Activated T-cell treated with anti-CD3 and anti-CD28 coated beads, Interleukin-2, amount 50 U/mL, for 72 hours (primary cell): ENCODE results near the gene GNAO1. TPM values are rescaled to one million over a fixed set of nuclear protein-coding genes. Genes with fewer than 3 reads are reported as not detected.
A peak's percentile ranks its signal among the peaks of the same experiment; 100 is the strongest.

Experiments
- ATAC-seq, 2 donors: fragments of 150-1000 bp; cut with Tn5 transposase; replicated peaks in 1 of 2; 2 replicates each; pipeline ENCODE4 v1.10.0; 2021; ENCODE audit warnings: moderate library complexity in 2 of 2, mild to moderate bottlenecking in 1 of 2
- DNase-seq, 2 donors: peaks; one replicate each; pipeline ENCODE4 v3.0.0; 2021 to 2022; ENCODE audit warnings: mixed read lengths in 1 of 2
- H3K27ac Mint-ChIP-seq: one replicate; pipeline ENCODE4 v1.8.0; 2022; ENCODE audit warnings: mild to moderate bottlenecking, moderate library complexity, mixed read lengths
- H3K27me3 Mint-ChIP-seq: one replicate; pipeline ENCODE4 v1.8.0; 2022; ENCODE audit warnings: low read depth, mixed read lengths
- H3K36me3 Mint-ChIP-seq, 2 donors: one replicate each; pipeline ENCODE4 v1.8.0; 2022; ENCODE audit warnings: mixed read lengths in 2 of 2, mild to moderate bottlenecking in 1 of 2; ENCODE audit not compliant: insufficient read depth in 2 of 2
- H3K4me1 Mint-ChIP-seq: one replicate; pipeline ENCODE4 v1.8.0; 2022; ENCODE audit warnings: low read depth, mixed read lengths
- H3K4me3 Mint-ChIP-seq, 2 donors: one replicate each; pipeline ENCODE4 v1.8.0; 2022; ENCODE audit warnings: mild to moderate bottlenecking in 2 of 2, mixed read lengths in 2 of 2, moderate library complexity in 2 of 2
- H3K9me3 Mint-ChIP-seq, 2 donors: one replicate each; pipeline ENCODE4 v1.8.0; 2022; ENCODE audit warnings: mixed read lengths in 2 of 2
- total RNA-seq, 2 donors: library from RNA; stranded (reverse); gene quantifications; one replicate each; pipeline ENCODE4 v1.2.3, GENCODE V29; 2022

Gene GNAO1
- total RNA-seq, 2 donors from 2014 or later: 12.2 to 21.0 TPM

DNA sequence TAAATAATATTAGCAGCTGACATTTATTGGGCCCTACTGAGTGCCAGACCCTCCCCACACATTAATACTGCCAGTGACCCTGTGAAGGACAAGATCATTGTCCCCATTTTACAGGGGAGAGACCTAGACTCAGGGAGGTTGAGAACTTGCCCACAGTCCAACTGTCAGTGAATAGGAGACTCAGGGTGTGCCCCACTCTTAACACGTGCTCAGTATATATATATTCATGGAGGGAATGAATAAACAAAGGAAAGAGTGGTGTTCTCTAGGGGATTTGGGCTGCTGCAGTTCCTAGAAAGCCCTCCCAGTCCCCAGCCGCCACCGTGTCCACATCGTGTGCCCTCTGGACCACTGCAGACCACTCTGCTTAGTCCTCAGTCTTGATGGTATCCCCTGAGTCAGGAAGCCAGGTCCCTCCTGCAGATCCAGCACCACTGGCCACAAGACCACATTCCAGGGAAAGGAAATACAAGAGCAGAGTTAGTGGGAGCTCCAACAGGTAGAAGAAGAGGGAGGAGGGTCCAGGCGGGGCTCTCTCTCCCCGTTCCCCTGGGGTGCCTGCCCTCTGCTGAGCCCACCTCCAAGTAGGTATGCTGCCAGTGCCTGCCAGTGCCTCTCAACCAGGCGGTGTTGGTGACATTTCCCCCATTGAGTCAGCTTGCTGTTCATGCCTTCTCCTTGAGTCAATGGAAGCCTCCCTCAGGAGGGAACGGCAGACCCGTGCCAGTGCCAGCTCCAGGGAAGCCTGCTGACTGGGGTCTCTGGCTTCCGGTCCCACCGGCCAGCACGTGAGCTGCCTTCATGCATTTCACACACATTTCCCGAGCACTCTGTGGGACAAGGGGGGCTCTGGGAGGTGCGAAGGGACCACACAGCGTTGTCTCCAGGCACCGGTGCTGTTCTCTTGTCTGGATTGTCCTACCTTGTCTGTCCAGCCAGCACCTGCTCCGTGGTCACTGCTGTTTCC is 75.6 kb downstream of the GNAO1 start:
- no peak for ATAC-seq
- Mint-ChIP-seq H3K4me3 (no peak overlapping the region), H3K27ac (no peak overlapping the region), H3K9me3 (no peaks in the 10 kb centered on the region), H3K4me1 (peaks cover 20% of the 10 kb centered on the region), H3K36me3 (no peaks in the 10 kb centered on the region), H3K27me3 (no peaks in the 10 kb centered on the region)
- DNase-seq: no peak

DNA sequence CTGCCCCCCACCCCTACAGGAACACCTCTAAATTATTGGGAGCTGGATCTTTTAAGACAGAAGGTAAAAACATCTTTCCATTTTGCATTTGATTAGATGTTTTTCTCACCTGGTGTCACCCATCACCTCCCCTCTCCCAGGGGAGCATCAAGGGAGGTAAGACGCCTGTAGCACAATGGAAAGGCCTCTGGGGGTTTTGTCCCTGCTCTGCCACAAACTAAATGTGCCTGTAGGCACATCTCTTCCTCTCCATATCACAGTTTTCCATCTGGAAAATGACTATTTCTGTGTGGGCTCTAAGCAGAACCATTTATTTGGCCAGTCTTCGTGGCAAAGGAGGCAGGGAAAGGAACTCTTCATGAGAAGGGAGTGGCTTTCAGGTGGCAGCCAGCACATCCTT is 76.6 kb downstream of the GNAO1 start:
- ATAC-seq (no peak), DNase-seq (no peak)
- no peaks in the 10 kb centered on the region for H3K36me3 Mint-ChIP-seq
- H3K27ac Mint-ChIP-seq: no peak overlapping the region
- H3K9me3 Mint-ChIP-seq: no peaks in the 10 kb centered on the region
- no peaks in the 10 kb centered on the region for H3K27me3 Mint-ChIP-seq
- H3K4me3 Mint-ChIP-seq: no peak overlapping the region
- H3K4me1 Mint-ChIP-seq: peaks cover 10% of the 10 kb centered on the region

DNA sequence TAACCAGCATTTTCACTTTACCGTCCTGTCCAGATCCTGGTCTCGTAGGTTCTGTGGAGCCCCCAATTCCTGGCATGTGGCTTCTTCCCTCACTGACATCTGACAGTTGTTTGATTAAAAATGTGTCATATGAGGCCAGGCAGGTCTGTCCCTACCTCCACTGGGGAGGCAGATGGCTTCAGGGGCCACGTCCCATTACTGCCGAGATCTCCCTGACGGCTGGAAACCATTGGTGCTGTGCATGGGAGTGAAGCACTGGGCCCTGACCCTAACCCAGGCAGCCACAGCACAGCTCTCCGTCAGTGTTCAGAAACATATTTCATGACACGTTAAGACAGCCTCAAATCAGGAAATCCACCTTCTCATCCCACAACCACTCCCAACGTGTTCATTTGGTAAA is 77.5 kb downstream of the GNAO1 start:
- H3K4me3 Mint-ChIP-seq: no peak overlapping the region
- H3K36me3 Mint-ChIP-seq: no peaks in the 10 kb centered on the region
- DNase-seq (no peak), ATAC-seq (no peak)
- peaks cover under 1% of the 10 kb centered on the region for H3K27me3 Mint-ChIP-seq
- peaks cover under 1% of the 10 kb centered on the region for H3K4me1 Mint-ChIP-seq
- no peak overlapping the region for H3K27ac Mint-ChIP-seq
- no peaks in the 10 kb centered on the region for H3K9me3 Mint-ChIP-seq

DNA sequence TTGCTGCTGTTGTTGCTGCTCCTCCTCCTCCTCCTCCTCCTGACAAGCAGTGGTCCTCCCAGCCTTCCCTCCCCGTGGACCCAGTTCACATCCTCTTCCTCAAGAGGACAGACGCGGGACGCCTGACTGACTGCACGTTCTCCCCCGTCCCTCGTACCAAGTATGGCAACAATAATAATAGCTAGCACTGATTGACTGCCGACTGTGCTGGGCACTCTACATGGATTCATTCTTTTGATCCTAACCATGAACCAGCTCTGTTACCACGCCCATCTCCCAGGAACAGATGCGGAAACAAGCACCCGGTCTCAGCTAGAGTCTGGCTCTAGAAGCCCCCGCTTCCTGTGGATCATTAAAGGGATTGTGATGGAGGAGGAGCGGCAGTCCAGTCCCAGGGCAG is 78.0 kb downstream of the GNAO1 start:
- peaks cover 6% of the 10 kb centered on the region for H3K27me3 Mint-ChIP-seq
- no peaks in the 10 kb centered on the region for H3K4me1 Mint-ChIP-seq
- DNase-seq (no peak), ATAC-seq (no peak)
- H3K36me3 Mint-ChIP-seq: no peaks in the 10 kb centered on the region
- no peak overlapping the region for H3K4me3 Mint-ChIP-seq
- no peak overlapping the region for H3K27ac Mint-ChIP-seq
- no peaks in the 10 kb centered on the region for H3K9me3 Mint-ChIP-seq

- ATAC-seq (no peak), DNase-seq (no peak)
- Mint-ChIP-seq H3K36me3 (no peaks in the 10 kb centered on the region), H3K9me3 (peaks cover 0 to 1% of the 10 kb centered on the region in 2 donors), H3K27me3 (peaks cover 11% of the 10 kb centered on the region), H3K27ac (no peak overlapping the region), H3K4me3 (no peak overlapping the region), H3K4me1 (no peaks in the 10 kb centered on the region)
Observed at GRCh38 chr16:56269811-56270684, 78.8 kb downstream of the GNAO1 start.

DNA sequence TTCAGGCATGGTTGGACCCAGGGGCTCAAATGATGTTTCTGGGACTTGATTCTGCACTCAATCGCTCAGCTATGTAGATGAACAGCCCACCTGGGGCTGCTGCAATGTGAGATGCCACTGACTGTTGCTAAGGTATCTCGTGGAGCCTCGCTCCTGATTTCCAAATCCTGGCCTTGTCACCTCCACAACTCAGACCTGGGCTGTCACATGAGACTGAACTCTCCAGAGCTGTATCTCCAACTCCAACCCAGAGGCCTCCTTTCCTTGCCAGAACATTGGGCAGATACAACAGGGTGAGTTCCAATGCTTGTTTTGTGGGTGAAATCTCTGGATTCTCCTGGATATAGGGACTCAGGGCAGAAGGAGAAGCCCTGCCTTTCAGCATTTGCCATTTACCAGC is 79.5 kb downstream of the GNAO1 start:
- ATAC-seq (no peak), DNase-seq (no peak)
- no peaks in the 10 kb centered on the region for H3K4me1 Mint-ChIP-seq
- peaks cover 11% of the 10 kb centered on the region for H3K27me3 Mint-ChIP-seq
- H3K4me3 Mint-ChIP-seq: no peak overlapping the region
- peaks cover 0 to 1% of the 10 kb centered on the region in 2 donors for H3K9me3 Mint-ChIP-seq
- H3K27ac Mint-ChIP-seq: no peak overlapping the region
- no peaks in the 10 kb centered on the region for H3K36me3 Mint-ChIP-seq

- ATAC-seq: no peak
- peaks cover 11% of the 10 kb centered on the region for H3K27me3 Mint-ChIP-seq
- no peak for DNase-seq
- H3K36me3 Mint-ChIP-seq: no peaks in the 10 kb centered on the region
- H3K9me3 Mint-ChIP-seq: peaks cover 0 to 1% of the 10 kb centered on the region in 2 donors
- no peak overlapping the region for H3K4me3 Mint-ChIP-seq
- H3K4me1 Mint-ChIP-seq: no peaks in the 10 kb centered on the region
- no peak overlapping the region for H3K27ac Mint-ChIP-seq
Observed at GRCh38 chr16:56272583-56272894, 81.2 kb downstream of the GNAO1 start.

DNA sequence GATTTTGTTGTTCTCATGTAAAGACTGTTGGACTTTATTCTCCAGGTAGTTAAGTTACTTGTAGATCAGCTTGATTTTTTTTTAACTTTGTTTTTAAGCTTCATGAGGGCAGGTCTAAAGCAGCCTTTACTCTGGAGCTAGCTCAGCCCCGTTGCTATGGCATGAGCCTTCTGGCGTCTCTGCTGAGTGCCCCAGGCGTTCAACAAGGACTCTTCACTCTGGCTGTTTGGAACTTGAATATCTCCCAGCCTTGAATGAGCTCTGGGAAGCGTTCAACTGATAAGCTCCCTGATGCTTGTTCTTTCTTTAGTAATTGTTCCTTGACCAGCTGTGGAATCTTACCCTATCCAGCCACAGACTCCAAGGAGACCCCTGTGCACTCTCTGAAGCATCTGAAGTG is 82.3 kb downstream of the GNAO1 start:
- Mint-ChIP-seq H3K4me3 (no peak overlapping the region), H3K9me3 (peaks cover 0 to 1% of the 10 kb centered on the region in 2 donors), H3K27ac (no peak overlapping the region), H3K4me1 (peaks cover 4% of the 10 kb centered on the region), H3K27me3 (peaks cover 11% of the 10 kb centered on the region), H3K36me3 (no peaks in the 10 kb centered on the region)
- no peak for ATAC-seq
- no peak for DNase-seq

DNA sequence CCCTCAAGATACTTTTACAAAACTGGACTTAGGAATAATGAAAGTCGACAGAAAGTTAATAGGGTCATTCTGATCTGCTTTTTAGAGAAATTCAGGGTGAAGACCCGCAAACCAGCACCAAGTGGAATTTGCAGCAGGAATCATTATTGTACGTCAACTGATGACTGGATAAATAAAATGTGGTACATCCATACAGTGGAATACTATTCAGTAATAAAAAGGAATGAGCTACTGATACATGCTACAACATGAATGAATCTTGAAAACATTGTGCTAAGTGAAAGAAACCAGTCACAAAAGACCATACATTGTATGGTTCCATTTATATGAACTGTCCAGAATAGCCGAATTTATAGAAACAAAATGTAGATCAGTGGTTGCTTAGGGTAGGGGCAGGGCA is 83.1 kb downstream of the GNAO1 start:
- no peak for ATAC-seq
- peaks cover 11% of the 10 kb centered on the region for H3K27me3 Mint-ChIP-seq
- no peak for DNase-seq
- no peak overlapping the region for H3K4me3 Mint-ChIP-seq
- H3K27ac Mint-ChIP-seq: no peak overlapping the region
- peaks cover 0 to 1% of the 10 kb centered on the region in 2 donors for H3K9me3 Mint-ChIP-seq
- peaks cover 12% of the 10 kb centered on the region for H3K4me1 Mint-ChIP-seq
- H3K36me3 Mint-ChIP-seq: no peaks in the 10 kb centered on the region

DNA sequence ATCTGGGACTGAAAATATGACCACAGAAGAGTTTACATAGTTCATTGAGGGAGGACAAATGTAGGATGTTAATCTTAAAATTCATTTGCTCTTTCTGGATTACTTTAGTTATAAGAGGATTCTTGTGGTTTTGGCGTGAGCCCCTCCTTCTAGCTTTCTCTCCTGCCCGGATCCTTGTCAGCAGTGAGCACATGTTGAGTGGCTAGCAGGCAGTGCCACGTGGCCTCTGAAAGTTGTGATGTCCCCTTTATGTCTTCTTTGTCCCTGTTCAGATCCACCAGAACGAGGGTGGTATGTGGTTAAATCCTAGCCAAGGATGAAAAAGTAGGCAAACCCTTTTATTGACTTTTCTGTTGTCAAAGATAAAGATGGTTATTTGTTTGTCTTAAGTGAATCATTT is 83.8 kb downstream of the GNAO1 start:
- H3K4me1 Mint-ChIP-seq: peaks cover 19% of the 10 kb centered on the region
- peaks cover 11% of the 10 kb centered on the region for H3K27me3 Mint-ChIP-seq
- no peak overlapping the region for H3K4me3 Mint-ChIP-seq
- ATAC-seq (no peak), DNase-seq (no peak)
- peaks cover 0 to 1% of the 10 kb centered on the region in 2 donors for H3K9me3 Mint-ChIP-seq
- no peaks in the 10 kb centered on the region for H3K36me3 Mint-ChIP-seq
- H3K27ac Mint-ChIP-seq: no peak overlapping the region

GRCh38 chr16:56275801-56276200 is 84.5 kb downstream of the GNAO1 start:
- Mint-ChIP-seq H3K27ac (no peak overlapping the region), H3K9me3 (peaks cover 0 to 1% of the 10 kb centered on the region in 2 donors), H3K36me3 (no peaks in the 10 kb centered on the region), H3K4me3 (no peak overlapping the region), H3K4me1 (peaks cover 23% of the 10 kb centered on the region), H3K27me3 (peaks cover 11% of the 10 kb centered on the region)
- ATAC-seq (no peak), DNase-seq (no peak)

DNA sequence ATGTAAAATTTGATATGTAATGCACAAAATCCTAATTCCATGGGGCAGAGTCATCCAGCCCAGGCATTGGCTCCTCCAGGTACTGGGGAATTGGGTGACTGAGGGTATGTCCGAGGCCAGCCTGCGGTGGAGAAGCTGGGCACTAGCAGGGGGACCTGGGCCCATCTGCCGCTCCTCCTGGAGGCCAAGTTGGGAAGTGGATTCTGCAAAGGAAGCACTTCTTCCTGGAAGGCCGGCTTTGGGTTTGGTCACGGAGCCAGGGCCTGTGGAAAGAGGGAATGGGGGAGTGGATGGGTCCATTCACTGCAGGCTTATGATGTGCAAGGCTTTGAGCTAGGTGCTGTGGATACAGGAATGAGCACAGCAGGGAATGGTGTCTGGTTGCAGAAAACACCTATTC is 85.8 kb downstream of the GNAO1 start:
- Mint-ChIP-seq H3K9me3 (peaks cover 0 to 1% of the 10 kb centered on the region in 2 donors), H3K27me3 (peaks cover 11% of the 10 kb centered on the region), H3K36me3 (no peaks in the 10 kb centered on the region), H3K4me1 (peaks cover 23% of the 10 kb centered on the region), H3K27ac (no peak overlapping the region), H3K4me3 (no peak overlapping the region)
- ATAC-seq: no peak
- no peak for DNase-seq

DNA sequence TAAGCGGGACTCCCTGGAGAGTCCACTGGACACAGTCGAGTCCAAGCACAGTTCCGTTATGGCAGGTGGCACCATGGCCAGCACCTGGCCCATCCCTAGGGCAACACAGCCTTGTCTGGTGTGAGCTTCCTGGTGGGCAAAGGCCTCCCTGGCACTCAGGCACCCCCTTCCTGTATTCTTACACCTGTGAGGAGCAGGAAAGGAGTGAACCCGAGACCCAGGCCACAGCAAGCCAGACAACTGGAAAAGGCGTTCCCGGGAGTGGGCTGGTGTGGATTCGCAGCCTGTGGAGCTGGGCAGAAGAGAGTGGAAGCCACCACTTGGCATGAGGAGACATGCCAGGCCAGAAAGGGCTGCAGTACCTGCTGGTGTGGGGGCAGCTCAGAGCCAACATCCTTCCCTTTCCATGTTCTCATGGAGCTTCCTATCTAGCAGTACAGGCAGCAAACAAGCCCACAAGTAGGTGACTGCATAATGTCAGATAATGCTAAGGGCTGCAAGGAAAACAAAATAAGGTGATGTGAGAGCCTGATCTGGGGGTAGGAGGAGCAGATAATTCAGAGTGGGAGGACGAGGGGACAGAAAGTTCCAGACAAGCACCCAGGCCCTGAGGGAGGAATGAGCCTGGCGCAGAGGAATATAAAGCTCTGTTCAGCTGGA is 87.0 kb downstream of the GNAO1 start:
- Mint-ChIP-seq H3K36me3 (no peaks in the 10 kb centered on the region), H3K9me3 (peaks cover 0 to 1% of the 10 kb centered on the region in 2 donors), H3K4me3 (peak overlapping the region in 1 of 2 donors; percentile 71), H3K27ac (peak overlapping the region; percentile 20), H3K27me3 (peaks cover 11% of the 10 kb centered on the region), H3K4me1 (peaks cover 23% of the 10 kb centered on the region)
- ATAC-seq: no peak
- no peak for DNase-seq
